GM12892 (cell line): ENCODE data around the gene MICU2.

ENCODE experiments used
- POLR2A ChIP-seq: IDR thresholded peaks from 2 replicates; pipeline ENCODE4 v1.6.1; 2011; ENCODE audit warnings: low read depth, low read length, control low read depth
- POLR2AphosphoS5 ChIP-seq: IDR thresholded peaks from 2 replicates; pipeline ENCODE4 v1.6.1; 2011; ENCODE audit warnings: low read depth, low read length, control low read depth
- TAF1 ChIP-seq: IDR thresholded peaks from 2 replicates; pipeline ENCODE4 v1.6.1; 2011; ENCODE audit warnings: low read depth, mild to moderate bottlenecking, control low read depth, low read length, borderline replicate concordance

DNA sequence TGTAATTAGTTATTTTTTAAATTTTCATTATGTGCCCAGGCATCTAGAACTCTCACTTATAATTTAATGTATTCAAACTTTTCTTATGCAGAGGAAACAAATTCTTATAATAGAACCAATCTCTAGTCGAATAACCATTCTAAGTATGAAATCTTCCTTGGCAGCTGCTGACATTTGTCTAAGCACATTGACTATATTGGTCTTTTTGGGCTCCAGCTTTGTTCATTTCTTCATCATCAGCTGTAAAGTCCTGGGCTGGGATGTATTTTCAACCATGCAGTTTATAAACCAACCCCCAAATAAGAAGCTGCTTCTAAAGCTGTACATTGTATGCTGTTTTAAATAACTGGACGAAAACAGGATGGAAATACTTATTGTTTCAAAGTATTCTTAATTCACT is 2.3 kb upstream of the MICU2 start:
- TF ChIP-seq POLR2A (no peak), POLR2AphosphoS5 (no peak), TAF1 (no peak)
